ENCODE measurements around the gene FAM13B.

DNA sequence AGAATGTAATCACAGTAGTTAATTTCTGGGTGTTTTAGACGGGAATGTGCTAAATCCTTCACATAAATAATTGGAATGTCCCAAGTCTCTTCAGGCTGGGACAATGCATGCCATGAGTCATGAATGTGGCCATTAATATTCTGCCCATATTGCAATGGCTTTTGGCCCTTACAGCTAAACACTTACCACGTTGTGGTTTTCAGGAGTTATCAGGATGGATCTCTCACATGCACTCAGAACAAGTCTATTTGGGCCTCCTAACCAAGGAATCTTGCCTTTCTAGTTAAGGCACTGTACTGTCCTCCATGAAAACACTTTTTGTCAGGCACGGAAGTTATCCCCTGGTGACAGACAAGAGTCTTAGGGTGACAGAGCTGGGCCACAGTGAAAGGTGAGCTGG is 110.9 kb downstream of the FAM13B start:
- TF ChIP-seq POLR2A (IDR thresholded peaks at IDR 0.05) = no peak
- no peak for TF ChIP-seq CTCF (IDR thresholded peaks at IDR 0.05 in 4 of 5, conservative IDR thresholded peaks at IDR 0.05 in 1 of 5)
